Activated CD8-positive, alpha-beta T cell treated with anti-CD3 and anti-CD28 coated beads, Interleukin-2, amount 10 ng/mL, durations not matched to agents 7 days and 5 days (primary cell): ENCODE results near the gene IRF3. TPM values are rescaled to one million over a fixed set of nuclear protein-coding genes. Genes with fewer than 3 reads are reported as not detected.

ENCODE experiments used
- microRNA-seq: library from miRNA; unstranded; fragments of <30 nt; microRNA quantifications from one replicate; pipeline ENCODE4 v1.2.0, GENCODE V29; 2022
- total RNA-seq, 2 experiments: library from RNA; stranded (reverse); gene quantifications; one replicate each; pipeline ENCODE4 v1.2.3, GENCODE V29; 2021

The IRF3 gene
- total RNA-seq, 2 experiments from 2014 or later: 133 to 137 TPM

Small RNAs within 50 kb of the gene (microRNA-seq; reads per million reads assigned to microRNA genes)
- gene MIR5088: not detected

Other genes with a start within 250 kb of the IRF3 start
- gene PTH2, start 242.4 kb downstream of the IRF3 start, total RNA-seq: not detected
- gene GFY, start 240.5 kb downstream of the IRF3 start, total RNA-seq: not detected
- under 1 TPM in 1 of 2 experiments, not detected in 1; 0.16 TPM for gene SLC17A7, start 224.3 kb downstream of the IRF3 start, total RNA-seq
- gene PIH1D1, start 214.0 kb downstream of the IRF3 start, total RNA-seq: 100 to 1,000 TPM; 128 to 129 TPM
- 10 to 100 TPM; 36.6 to 37.5 TPM for gene ALDH16A1, start 212.6 kb downstream of the IRF3 start, total RNA-seq
- gene FLT3LG, start 191.6 kb downstream of the IRF3 start, total RNA-seq: 100 to 1,000 TPM; 280 to 297 TPM
- gene RPL13A, start 178.2 kb downstream of the IRF3 start, total RNA-seq: 1,000 to 10,000 TPM; 1,992 to 2,019 TPM
- 1,000 to 10,000 TPM; 2,117 to 2,361 TPM for gene RPS11, start 169.4 kb downstream of the IRF3 start, total RNA-seq
- gene FCGRT, start 153.2 kb downstream of the IRF3 start, total RNA-seq: 1 to 10 TPM; 7.5 to 8.4 TPM
- gene RCN3, start 137.9 kb downstream of the IRF3 start, total RNA-seq: 1 to 10 TPM; 1.9 to 2.8 TPM
- 100 to 1,000 TPM; 147 to 159 TPM for gene NOSIP, start 85.3 kb downstream of the IRF3 start, total RNA-seq
- 1 to 10 TPM; 1.5 to 1.9 TPM for gene PRRG2, start 84.5 kb downstream of the IRF3 start, total RNA-seq
- gene PRR12, start 74.7 kb downstream of the IRF3 start, total RNA-seq: 10 to 100 TPM; 39.4 to 39.9 TPM
- 1 to 10 TPM; 8.1 to 8.4 TPM for gene RRAS, start 25.7 kb downstream of the IRF3 start, total RNA-seq
- 10 to 100 TPM; 61.0 to 64.1 TPM for gene SCAF1, start 23.6 kb downstream of the IRF3 start, total RNA-seq
- 10 to 100 TPM; 84.7 to 87.7 TPM for gene BCL2L12, start 76 bp upstream of the IRF3 start, total RNA-seq
- 100 to 1,000 TPM; 160 to 169 TPM for gene PRMT1, start 11.4 kb upstream of the IRF3 start, total RNA-seq
- gene ADM5, start 23.7 kb upstream of the IRF3 start, total RNA-seq: 1 to 10 TPM; 4.4 to 4.5 TPM
- gene CPT1C, start 25.3 kb upstream of the IRF3 start, total RNA-seq: under 1 TPM; 0.52 to 0.82 TPM
- gene TSKS, start 97.4 kb upstream of the IRF3 start, total RNA-seq: 1 to 10 TPM; 1.1 to 1.5 TPM
- 10 to 100 TPM; 88.1 to 96.4 TPM for gene AP2A1, start 101.1 kb upstream of the IRF3 start, total RNA-seq
- 10 to 100 TPM; 23.1 to 24.2 TPM for gene FUZ, start 147.4 kb upstream of the IRF3 start, total RNA-seq
- 10 to 100 TPM; 59.9 to 62.2 TPM for gene MED25, start 152.4 kb upstream of the IRF3 start, total RNA-seq
- 10 to 100 TPM; 78.8 to 94.3 TPM for gene PTOV1, start 185.3 kb upstream of the IRF3 start, total RNA-seq
- gene PNKP, start 201.7 kb upstream of the IRF3 start, total RNA-seq: 100 to 1,000 TPM; 113 to 120 TPM
- 10 to 100 TPM; 15.6 to 16.4 TPM for gene AKT1S1, start 211.5 kb upstream of the IRF3 start, total RNA-seq
- 10 to 100 TPM; 28.6 to 30.8 TPM for gene TBC1D17, start 211.8 kb upstream of the IRF3 start, total RNA-seq
- 1 to 10 TPM; 1.2 to 1.6 TPM for gene IL4I1, start 231.0 kb upstream of the IRF3 start, total RNA-seq